RWPE2 (cell line): Measurements from ENCODE around the gene TAMALIN.

Experiments
- ATAC-seq: fragments of 200-7000 bp; cut with Tn5 transposase; 3 replicates; pipeline ENCODE4 v1.9.1; 2021; ENCODE audit warnings: low read depth
- DNase-seq: peaks from one replicate; pipeline ENCODE4 v3.0.0-alpha.2; 2020; ENCODE audit warnings: low spot score
- H3K27ac ChIP-seq: fragments of 450-650 bp; 2 replicates; pipeline ENCODE4 v1.5.1; 2017; ENCODE audit warnings: mild to moderate bottlenecking; ENCODE audit not compliant: poor library complexity, severe bottlenecking
- H3K27me3 ChIP-seq: fragments of 250-450 bp; sonication (Bioruptor Pico); 2 replicates; pipeline ENCODE4 v1.5.1; 2021; ENCODE audit warnings: mild to moderate bottlenecking, moderate library complexity; ENCODE audit not compliant: insufficient read depth, poor library complexity, severe bottlenecking
- H3K36me3 ChIP-seq: fragments of 250-450 bp; sonication (Bioruptor Pico); 2 replicates; pipeline ENCODE4 v1.5.1; 2020; ENCODE audit warnings: low read depth, mild to moderate bottlenecking, moderate library complexity
- H3K4me1 ChIP-seq: fragments of 250-450 bp; sonication (Bioruptor Pico); 2 replicates; pipeline ENCODE4 v1.5.1; 2021; ENCODE audit warnings: mild to moderate bottlenecking, moderate library complexity; ENCODE audit not compliant: insufficient read depth, poor library complexity, severe bottlenecking
- H3K4me3 ChIP-seq: fragments of 250-450 bp; sonication (Bioruptor Pico); 2 replicates; pipeline ENCODE4 v1.5.1; 2021; ENCODE audit warnings: mild to moderate bottlenecking, moderate library complexity; ENCODE audit not compliant: severe bottlenecking
- H3K9me3 ChIP-seq: fragments of 250-450 bp; sonication (Bioruptor Pico); 2 replicates; pipeline ENCODE4 v1.5.1; 2021; ENCODE audit warnings: mild to moderate bottlenecking, moderate library complexity; ENCODE audit not compliant: severe bottlenecking
- CTCF ChIP-seq: fragments of 450-650 bp; IDR thresholded peaks from one replicate; pipeline ENCODE4 v1.5.1; 2017; ENCODE audit warnings: mild to moderate bottlenecking, moderate library complexity; ENCODE audit not compliant: poor library complexity, severe bottlenecking

Gene TAMALIN

GRCh38 chr12:51970904-51971646, 35.7 kb upstream of the TAMALIN start:
- Histone ChIP-seq H3K27ac (peak overlapping the region; percentile 78), H3K4me3 (no peak overlapping the region), H3K4me1 (peaks cover 35% of the 10 kb centered on the region), H3K27me3 (no peaks in the 10 kb centered on the region), H3K9me3 (no peaks in the 10 kb centered on the region), H3K36me3 (peaks cover 2% of the 10 kb centered on the region)
- ATAC-seq (peak; percentile 88), DNase-seq (no peak)
- TF ChIP-seq CTCF: peak; percentile 60

- DNase-seq: no peak
- Histone ChIP-seq H3K4me1 (peaks cover 35% of the 10 kb centered on the region), H3K36me3 (peaks cover 10% of the 10 kb centered on the region), H3K4me3 (no peak overlapping the region), H3K27me3 (no peaks in the 10 kb centered on the region), H3K27ac (peak overlapping the region; percentile 78), H3K9me3 (no peaks in the 10 kb centered on the region)
- no peak for ATAC-seq
- TF ChIP-seq CTCF: no peak
Measured at GRCh38 chr12:51971679-51972421, 34.9 kb upstream of the TAMALIN start.

- ATAC-seq (no peak), DNase-seq (no peak)
- peaks cover 15% of the 10 kb centered on the region for H3K36me3 ChIP-seq
- TF ChIP-seq CTCF: no peak
- peak overlapping the region; percentile 78 for H3K27ac ChIP-seq
- H3K4me3 ChIP-seq: no peak overlapping the region
- no peaks in the 10 kb centered on the region for H3K9me3 ChIP-seq
- no peaks in the 10 kb centered on the region for H3K27me3 ChIP-seq
- H3K4me1 ChIP-seq: peaks cover 35% of the 10 kb centered on the region
Measured at GRCh38 chr12:51972422-51972812, 34.3 kb upstream of the TAMALIN start.

GRCh38 chr12:51972849-51973273, 33.9 kb upstream of the TAMALIN start:
- Histone ChIP-seq H3K27me3 (no peaks in the 10 kb centered on the region), H3K4me1 (peaks cover 35% of the 10 kb centered on the region), H3K4me3 (no peak overlapping the region), H3K9me3 (no peaks in the 10 kb centered on the region), H3K27ac (peak overlapping the region; percentile 78), H3K36me3 (peaks cover 18% of the 10 kb centered on the region)
- DNase-seq (no peak), ATAC-seq (peak; percentile 47)
- no peak for TF ChIP-seq CTCF
